Urinary bladder (tissue), 4 donors: ENCODE results near the gene CBFA2T3. TPM values are rescaled to one million over a fixed set of nuclear protein-coding genes. Genes with fewer than 3 reads are reported as not detected.

Experiments used
- DNase-seq: peaks from one replicate; pipeline ENCODE4 v3.0.0-alpha.2; 2015; ENCODE audit errors: extremely low spot score
- H3K27ac ChIP-seq: one replicate; pipeline ENCODE4 v1.5.1; 2013; ENCODE audit warnings: low read depth, mild to moderate bottlenecking, moderate library complexity
- H3K36me3 ChIP-seq: one replicate; pipeline ENCODE4 v1.6.1; 2013; ENCODE audit warnings: mild to moderate bottlenecking, moderate library complexity; ENCODE audit not compliant: insufficient read depth
- H3K4me1 ChIP-seq: one replicate; pipeline ENCODE4 v1.6.1; 2013; ENCODE audit warnings: mild to moderate bottlenecking, moderate library complexity; ENCODE audit not compliant: insufficient read depth
- H3K4me3 ChIP-seq: one replicate; pipeline ENCODE4 v1.5.1; 2013; ENCODE audit warnings: low read depth, low read length
- WGBS: extraction: QIAGEN DNeasy Blood & Tissue Kit; methylation state at CpG from one replicate; pipeline ENCODE4 v1.1.7; 2013; 5-methylcytosine and 5-hydroxymethylcytosine counted together
- polyA plus RNA-seq: library from polyadenylated mRNA; stranded (reverse); fragments of 200-250 nt; gene quantifications from one replicate; pipeline ENCODE4 v1.2.3, GENCODE V29; 2013
- total RNA-seq: library from RNA; depleted of rRNA; stranded (reverse); fragments of >200 nt; gene quantifications from one replicate; pipeline ENCODE4 v1.2.3, GENCODE V29; 2014
- donor health status: healthy with polysubstance abuse.
- donor health status: healthy.

CBFA2T3 gene
- total RNA-seq (1.5 TPM), polyA plus RNA-seq (6.2 TPM)

DNA sequence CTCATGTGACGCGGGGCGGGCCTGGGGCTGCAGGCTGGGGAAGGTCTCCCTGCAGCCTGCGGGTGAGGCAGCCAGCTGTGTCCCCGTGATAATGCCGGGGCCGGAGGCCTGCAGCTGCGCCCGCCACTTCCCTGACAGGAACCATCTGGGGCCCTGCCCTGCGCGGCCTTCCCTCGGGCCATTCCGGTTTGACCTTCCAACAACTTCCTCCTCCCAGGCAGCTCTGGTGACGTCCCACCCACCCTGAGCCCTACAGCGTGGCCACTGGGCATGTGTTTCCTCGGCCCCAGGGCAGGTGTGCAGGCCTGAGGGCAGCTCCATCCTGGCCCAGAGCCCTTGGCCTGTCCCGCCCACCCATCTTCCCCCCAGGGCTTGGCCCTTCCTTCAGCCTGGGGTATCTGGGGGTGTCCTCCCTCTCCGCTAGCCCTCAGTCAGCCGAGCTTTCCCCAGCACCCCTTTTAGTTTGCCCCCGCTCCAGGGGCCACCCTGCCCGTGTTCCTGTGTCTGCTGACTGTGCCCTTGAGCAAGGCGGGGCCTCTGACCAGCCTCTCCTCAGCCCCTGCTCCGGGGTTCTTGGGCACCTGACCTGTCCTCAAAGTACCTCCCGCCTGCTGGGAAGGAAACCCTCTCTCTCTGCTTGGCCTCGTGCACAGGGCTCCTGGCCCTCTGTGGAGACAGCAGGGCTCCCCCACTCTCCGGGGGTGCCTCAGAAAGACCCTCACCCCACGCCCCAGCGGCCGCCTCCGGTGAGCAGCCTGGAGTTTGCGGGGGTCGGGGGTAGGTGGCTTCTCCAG lies at the start of gene CBFA2T3:
CBFA2T3 (minus strand) TSS at position 190 of the 794 bp plus-strand sequence. CDS start 400 bp downstream, outside the sequence.
- Histone ChIP-seq H3K36me3 (no peaks in the 10 kb centered on the region), H3K4me1 (no peaks in the 10 kb centered on the region), H3K27ac (no peak within 1 kb of the TSS), H3K4me3 (no peak within 1 kb of the TSS)
- DNase-seq, result peak; percentile 8
- 42% methylated on average over 32 of the region's 32 CpGs for WGBS

GRCh38 chr16:89026121-89026612 lies 49.2 kb upstream of the CBFA2T3 start:
- no peak overlapping the region for H3K27ac ChIP-seq
- no peaks in the 10 kb centered on the region for H3K4me1 ChIP-seq
- H3K36me3 ChIP-seq, result no peaks in the 10 kb centered on the region
- H3K4me3 ChIP-seq, result no peak overlapping the region
- DNase-seq, result no peak
- 67% methylated on average over 5 of the region's 5 CpGs for WGBS

- H3K4me3 ChIP-seq, result no peak overlapping the region
- H3K36me3 ChIP-seq, result no peaks in the 10 kb centered on the region
- no peak overlapping the region for H3K27ac ChIP-seq
- no peak for DNase-seq
- 91% methylated on average over 4 of the region's 4 CpGs for WGBS
- H3K4me1 ChIP-seq, result no peaks in the 10 kb centered on the region
Observed at GRCh38 chr16:89025636-89026035, 48.6 kb upstream of the CBFA2T3 start.

GRCh38 chr16:89024546-89025060 lies 47.6 kb upstream of the CBFA2T3 start:
- no peaks in the 10 kb centered on the region for H3K36me3 ChIP-seq
- DNase-seq, result no peak
- H3K27ac ChIP-seq, result no peak overlapping the region
- no peaks in the 10 kb centered on the region for H3K4me1 ChIP-seq
- WGBS, result 87% methylated on average over 11 of the region's 11 CpGs
- H3K4me3 ChIP-seq, result no peak overlapping the region

GRCh38 chr16:89023621-89024511 lies 46.9 kb upstream of the CBFA2T3 start:
- no peak for DNase-seq
- H3K4me1 ChIP-seq, result no peaks in the 10 kb centered on the region

DNA sequence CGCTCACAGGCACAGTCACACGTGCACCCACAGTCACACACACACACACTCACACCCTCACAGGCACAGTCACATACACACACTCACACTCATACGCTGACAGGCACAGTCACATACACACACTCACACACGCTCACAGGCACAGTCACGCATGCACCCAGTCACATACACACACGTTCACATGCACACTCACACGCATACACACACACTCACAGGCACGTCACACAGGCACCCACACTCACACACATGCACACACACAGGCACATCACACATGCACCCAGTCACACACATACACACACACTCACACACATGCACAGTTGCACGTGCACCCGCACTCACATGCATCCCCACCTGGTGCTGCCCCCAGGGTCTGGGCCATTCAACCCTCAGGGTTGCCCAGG lies 46.1 kb upstream of the CBFA2T3 start:
- WGBS, result 90% methylated on average over 10 of the region's 10 CpGs
- no peak for DNase-seq

More at GRCh38 chr16:89023621-89024511, 46.9 kb upstream of the CBFA2T3 start:
- 69% methylated on average over 23 of the region's 23 CpGs for WGBS
- Histone ChIP-seq H3K4me3 (no peak overlapping the region), H3K36me3 (no peaks in the 10 kb centered on the region), H3K27ac (no peak overlapping the region)

DNA sequence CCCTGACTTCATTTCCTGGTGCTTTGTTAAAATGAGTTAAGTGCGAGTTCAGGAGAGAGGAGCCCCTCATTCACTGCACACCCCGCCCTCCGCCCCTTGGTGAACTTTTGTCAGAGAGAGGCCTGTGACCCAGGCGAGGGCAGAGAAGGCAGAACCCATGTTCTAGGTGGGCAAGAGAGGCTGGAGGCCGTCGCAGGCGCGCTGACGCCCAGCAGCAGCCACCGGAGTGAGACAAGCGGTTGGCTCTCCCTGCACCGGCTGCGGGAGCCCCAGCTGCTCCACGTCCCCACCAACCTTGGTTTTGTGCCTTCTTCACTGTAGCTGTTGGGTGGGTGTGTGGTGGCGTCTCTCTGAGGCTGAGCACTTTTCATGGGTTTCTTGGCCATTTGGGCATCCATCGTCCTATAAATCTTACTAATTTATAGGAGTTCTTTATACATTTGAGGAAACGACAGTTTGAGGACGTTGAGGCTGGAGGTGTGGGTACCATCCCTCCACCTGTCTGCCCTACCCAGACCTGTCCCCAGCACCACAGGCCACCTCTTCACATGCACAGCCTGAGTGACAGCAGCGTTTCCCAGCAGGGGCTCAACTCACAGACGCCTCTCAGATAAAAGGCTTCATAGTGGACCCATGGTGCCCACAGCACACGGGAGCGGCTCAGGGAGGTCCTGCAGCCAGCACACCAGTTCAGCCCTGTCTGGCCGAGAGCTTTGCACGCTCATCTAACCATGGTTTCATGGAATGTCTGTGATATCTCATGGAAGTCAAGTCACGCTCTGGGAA lies 45.2 kb upstream of the CBFA2T3 start:
- no peak for DNase-seq
- Histone ChIP-seq H3K27ac (no peak overlapping the region), H3K4me3 (no peak overlapping the region), H3K4me1 (no peaks in the 10 kb centered on the region), H3K36me3 (no peaks in the 10 kb centered on the region)
- WGBS, result 70% methylated on average over 25 of the region's 25 CpGs

More for the DNA sequence above, 46.1 kb upstream of the CBFA2T3 start:
- H3K4me1 ChIP-seq, result no peaks in the 10 kb centered on the region
- H3K4me3 ChIP-seq, result no peak overlapping the region
- H3K27ac ChIP-seq, result no peak overlapping the region
- H3K36me3 ChIP-seq, result no peaks in the 10 kb centered on the region

DNA sequence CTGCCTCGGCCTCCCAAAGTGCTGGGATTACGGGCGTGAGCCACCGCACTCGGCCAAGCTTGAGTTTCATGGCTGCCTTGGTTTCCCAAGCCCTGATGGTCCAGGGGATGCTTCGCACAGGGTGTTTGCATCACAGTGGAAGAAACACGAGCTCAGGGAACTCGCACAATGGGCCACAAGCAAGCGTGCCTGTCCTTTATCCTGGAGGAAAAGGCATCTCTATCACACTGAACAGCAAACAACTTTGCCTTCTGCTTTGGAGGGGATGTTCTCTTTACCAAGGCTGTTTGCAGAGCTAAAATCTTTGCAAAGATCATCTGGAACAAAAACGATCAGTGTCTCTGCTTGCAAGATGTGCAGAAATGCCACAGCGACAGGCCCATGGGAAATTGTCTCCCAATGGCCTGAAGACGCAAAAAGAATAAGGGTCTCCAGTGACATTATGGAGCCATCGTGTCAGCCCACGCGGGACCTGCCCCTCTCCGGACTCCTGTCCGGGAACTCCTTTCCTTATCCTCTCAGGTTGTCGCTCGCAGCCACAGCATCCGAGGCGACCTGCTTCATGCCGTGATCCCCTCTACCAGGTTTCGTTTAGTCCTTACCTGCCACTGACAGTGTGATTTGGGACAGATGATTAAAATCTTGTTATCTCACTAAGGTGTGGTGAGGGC lies 44.1 kb upstream of the CBFA2T3 start:
- Histone ChIP-seq H3K4me3 (no peak overlapping the region), H3K36me3 (no peaks in the 10 kb centered on the region), H3K27ac (no peak overlapping the region), H3K4me1 (no peaks in the 10 kb centered on the region)
- 87% methylated on average over 23 of the region's 23 CpGs for WGBS
- DNase-seq, result no peak

DNA sequence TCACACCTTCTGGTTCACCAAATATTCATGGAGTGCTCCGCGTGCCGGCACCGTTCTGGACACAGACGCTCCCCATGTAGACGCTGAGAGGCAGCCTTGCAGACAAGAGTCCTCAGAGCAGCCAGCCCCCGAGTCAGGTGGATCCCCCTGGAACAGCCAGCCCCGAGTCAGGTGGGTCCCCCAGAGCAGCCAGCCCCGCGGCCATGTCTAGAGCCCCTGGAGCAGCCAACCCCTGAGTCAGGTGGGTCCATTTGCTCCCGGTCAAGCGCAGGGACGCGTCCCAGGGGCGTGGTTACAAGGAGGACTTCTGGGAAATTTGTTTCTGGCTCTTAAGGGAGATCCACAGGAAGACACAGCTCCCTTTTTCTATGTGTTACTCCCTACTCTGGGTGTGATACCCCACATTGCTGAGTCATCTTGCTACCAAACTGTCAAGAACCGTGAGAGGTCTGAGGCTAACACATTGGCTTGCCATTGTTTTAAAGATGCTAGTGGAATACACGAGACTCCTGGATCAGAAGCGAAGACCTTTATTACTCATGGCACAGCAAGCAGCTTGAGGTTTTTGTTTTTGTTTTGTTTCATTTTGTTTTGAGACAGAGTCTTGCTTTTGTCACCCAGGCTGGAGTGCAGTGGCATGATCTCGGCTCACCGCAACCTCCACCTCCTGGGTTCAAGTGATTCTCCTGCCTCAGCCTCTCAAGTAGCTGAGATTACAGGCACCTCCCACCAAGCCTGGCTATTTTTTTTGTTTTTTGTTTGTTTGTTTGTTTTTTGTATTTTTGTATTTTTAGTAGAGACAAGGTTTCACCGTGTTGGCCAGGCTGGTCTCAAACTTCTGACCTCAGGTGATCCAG lies 43.3 kb upstream of the CBFA2T3 start:
- no peaks in the 10 kb centered on the region for H3K36me3 ChIP-seq
- no peak overlapping the region for H3K4me3 ChIP-seq
- H3K27ac ChIP-seq, result no peak overlapping the region
- DNase-seq, result no peak
- WGBS, result 81% methylated on average over 21 of the region's 21 CpGs
- H3K4me1 ChIP-seq, result no peaks in the 10 kb centered on the region

- DNase-seq, result no peak
- Histone ChIP-seq H3K27ac (no peak overlapping the region), H3K36me3 (no peaks in the 10 kb centered on the region), H3K4me1 (no peaks in the 10 kb centered on the region), H3K4me3 (no peak overlapping the region)
- WGBS, result 83% methylated on average over 16 of the region's 16 CpGs
Observed at GRCh38 chr16:89019511-89019910, 42.5 kb upstream of the CBFA2T3 start.

DNA sequence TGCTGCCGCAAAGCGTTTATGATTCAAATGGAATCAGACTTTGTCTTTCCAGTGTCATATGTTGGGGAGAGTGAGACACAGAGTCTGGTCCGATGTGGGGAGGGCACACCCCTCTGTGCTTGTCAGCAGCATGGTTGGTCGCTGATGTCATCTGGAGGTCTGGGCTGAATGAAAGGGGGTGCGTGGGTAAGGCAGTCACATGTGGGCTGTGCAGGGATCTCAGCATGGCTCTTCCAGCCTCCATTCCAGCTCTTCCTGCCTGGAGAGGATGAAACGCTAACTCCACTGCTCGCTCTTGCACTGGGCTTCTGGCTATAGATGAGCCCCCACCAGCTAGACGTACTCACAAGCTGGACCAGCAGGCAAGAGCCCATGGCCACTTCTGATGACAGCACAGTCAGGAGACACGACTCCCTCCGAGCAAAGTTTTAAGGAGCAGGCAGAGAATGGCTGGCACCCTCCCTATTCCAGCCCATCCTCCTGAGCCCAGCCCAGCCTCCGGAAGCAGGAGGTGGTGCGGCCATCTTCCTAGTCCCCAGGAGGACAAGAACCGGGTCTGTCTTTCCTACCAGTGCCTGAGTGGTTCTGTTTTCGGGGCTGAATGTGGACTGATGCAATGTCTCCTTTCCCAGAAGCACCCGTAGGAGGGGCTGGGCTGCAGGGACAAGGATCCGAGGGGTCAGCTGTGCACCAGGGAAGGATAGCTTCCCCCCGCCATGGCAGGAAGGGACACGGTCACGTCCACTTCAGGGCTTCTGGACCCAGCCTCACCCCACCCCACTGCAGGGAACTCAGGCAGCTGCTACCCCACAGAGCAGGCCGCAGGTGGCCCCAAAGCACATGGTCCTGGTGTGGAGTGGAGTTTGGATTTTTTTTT lies 41.5 kb upstream of the CBFA2T3 start:
- no peak overlapping the region for H3K4me3 ChIP-seq
- H3K4me1 ChIP-seq, result no peaks in the 10 kb centered on the region
- H3K27ac ChIP-seq, result no peak overlapping the region
- WGBS, result 71% methylated on average over 20 of the region's 20 CpGs
- no peak for DNase-seq
- H3K36me3 ChIP-seq, result no peaks in the 10 kb centered on the region
